Thyroid gland (tissue), 4 donors: Measurements from ENCODE around the gene RNASE8. TPM values are rescaled to one million over a fixed set of nuclear protein-coding genes. Genes with fewer than 3 reads are reported as not detected.
"Not testable (repeated sequence)": the region's sequence is repeated elsewhere in the genome, so short reads cannot be mapped to it uniquely, and the experiment has no call there.

Source experiments
- DNase-seq, 2 donors: peaks; one replicate each; pipeline ENCODE4 v3.0.0-alpha.2; 2019
- H3K27ac ChIP-seq, 3 donors: fragments of 200-600 bp; sonication (generic); 1 replicate in 2 of 3; 2 replicates in 1 of 3; pipeline ENCODE4 v1.5.1; 2016 to 2019; ENCODE audit warnings: mild to moderate bottlenecking in 1 of 3, moderate library complexity in 1 of 3
- H3K27me3 ChIP-seq: fragments of 200-600 bp; sonication (generic); one replicate; pipeline ENCODE4 v1.5.1; 2019
- H3K36me3 ChIP-seq, 2 donors: fragments of 200-600 bp; sonication (generic); one replicate each; pipeline ENCODE4 v1.5.1; 2016 to 2019
- H3K4me1 ChIP-seq, 2 donors: fragments of 200-600 bp; sonication (generic); one replicate each; pipeline ENCODE4 v1.5.1; 2017 to 2019
- H3K4me3 ChIP-seq, 3 donors: fragments of 200-600 bp; sonication (generic); replicated peaks in 1 of 3; 1 replicate in 2 of 3; 2 replicates in 1 of 3; pipeline ENCODE4 v1.5.1; 2016; ENCODE audit warnings: mild to moderate bottlenecking in 1 of 3
- H3K9me3 ChIP-seq: fragments of 200-600 bp; sonication (generic); one replicate; pipeline ENCODE4 v1.5.1; 2017
- POLR2A ChIP-seq, 2 donors: fragments of 450-650 bp; IDR thresholded peaks; one replicate each; pipeline ENCODE4 v1.6.1; 2017; ENCODE audit warnings: antibody characterized with exemption in 2 of 2, mild to moderate bottlenecking in 2 of 2, moderate library complexity in 1 of 2
- WGBS, 2 donors: methylation state at CpG; one replicate each; pipeline ENCODE4 v1.1.5; 2017; 5-methylcytosine and 5-hydroxymethylcytosine counted together
- intact Hi-C: fragments of 100-400 bp; cut with DNase I; formaldehyde crosslinking; loops from one replicate; pipeline ENCODE4 v1.15.1; 2023
- total RNA-seq, 4 donors: library from RNA; depleted of rRNA; stranded (reverse); fragments of >200 nt; gene quantifications; one replicate each; pipeline ENCODE4 v1.2.3, GENCODE V29; 2016
- TF ChIP-seq, protein P1 (sequence below), 6 experiments: fragments of 200-600 bp in 3 of 6; fragments of 450-650 bp in 3 of 6; sonication (generic) in 3 of 6; IDR thresholded peaks; one replicate each; pipeline ENCODE4 v1.5.1; 2016 to 2019; ENCODE audit warnings: antibody characterized with exemption in 6 of 6, mild to moderate bottlenecking in 2 of 6, inconsistent platforms in 1 of 6, moderate library complexity in 1 of 6

Gene RNASE8
- total RNA-seq, 4 donors from 2014 or later: not detected

DNA sequence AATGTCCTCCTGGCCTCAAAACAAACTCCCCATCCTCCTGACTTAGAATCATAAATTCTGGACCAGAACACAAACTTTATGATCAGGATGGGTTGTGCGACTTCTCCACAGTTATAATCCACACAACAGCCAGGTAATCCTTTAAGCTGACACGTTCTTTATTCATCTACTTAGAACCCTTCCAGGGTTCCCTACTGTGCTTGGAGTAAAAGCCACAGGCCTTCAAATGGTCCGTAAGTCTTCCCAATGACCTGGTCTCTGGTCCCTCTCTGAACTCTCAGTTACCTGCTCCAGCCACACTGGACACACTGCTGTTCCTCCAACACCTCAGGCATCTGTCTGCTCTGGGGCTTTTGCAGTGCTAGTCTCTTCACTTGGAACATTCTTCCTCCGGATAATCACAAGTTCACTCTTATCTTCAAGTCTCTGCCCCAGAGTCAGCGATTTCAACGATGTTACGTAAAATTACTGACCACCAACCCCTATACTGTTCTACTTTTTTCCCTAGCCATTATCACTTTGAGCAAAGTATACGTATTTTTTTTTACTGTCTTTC lies 17.2 kb upstream of the RNASE8 start:
- Histone ChIP-seq H3K9me3 (no peaks in the 10 kb centered on the region), H3K4me3 (no peak overlapping the region), H3K4me1 (peaks cover 28 to 40% of the 10 kb centered on the region in 2 donors), H3K27ac (no peak overlapping the region), H3K27me3 (no peaks in the 10 kb centered on the region), H3K36me3 (no peaks in the 10 kb centered on the region)
- intact Hi-C loops: loop anchor here (2.0 kb wide), 1 partner anchor 24 kb away; no protein-coding TSS in a partner anchor
- TF ChIP-seq, protein P1, sequence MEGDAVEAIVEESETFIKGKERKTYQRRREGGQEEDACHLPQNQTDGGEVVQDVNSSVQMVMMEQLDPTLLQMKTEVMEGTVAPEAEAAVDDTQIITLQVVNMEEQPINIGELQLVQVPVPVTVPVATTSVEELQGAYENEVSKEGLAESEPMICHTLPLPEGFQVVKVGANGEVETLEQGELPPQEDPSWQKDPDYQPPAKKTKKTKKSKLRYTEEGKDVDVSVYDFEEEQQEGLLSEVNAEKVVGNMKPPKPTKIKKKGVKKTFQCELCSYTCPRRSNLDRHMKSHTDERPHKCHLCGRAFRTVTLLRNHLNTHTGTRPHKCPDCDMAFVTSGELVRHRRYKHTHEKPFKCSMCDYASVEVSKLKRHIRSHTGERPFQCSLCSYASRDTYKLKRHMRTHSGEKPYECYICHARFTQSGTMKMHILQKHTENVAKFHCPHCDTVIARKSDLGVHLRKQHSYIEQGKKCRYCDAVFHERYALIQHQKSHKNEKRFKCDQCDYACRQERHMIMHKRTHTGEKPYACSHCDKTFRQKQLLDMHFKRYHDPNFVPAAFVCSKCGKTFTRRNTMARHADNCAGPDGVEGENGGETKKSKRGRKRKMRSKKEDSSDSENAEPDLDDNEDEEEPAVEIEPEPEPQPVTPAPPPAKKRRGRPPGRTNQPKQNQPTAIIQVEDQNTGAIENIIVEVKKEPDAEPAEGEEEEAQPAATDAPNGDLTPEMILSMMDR (IDR thresholded peaks at IDR 0.05): no peak
- TF ChIP-seq POLR2A (IDR thresholded peaks at IDR 0.05): no peak
- DNase-seq: no peak
- whole genome bisulfite sequencing, 2 donors: 77 to 80% methylated on average over 8 of the region's 8 CpGs

DNA sequence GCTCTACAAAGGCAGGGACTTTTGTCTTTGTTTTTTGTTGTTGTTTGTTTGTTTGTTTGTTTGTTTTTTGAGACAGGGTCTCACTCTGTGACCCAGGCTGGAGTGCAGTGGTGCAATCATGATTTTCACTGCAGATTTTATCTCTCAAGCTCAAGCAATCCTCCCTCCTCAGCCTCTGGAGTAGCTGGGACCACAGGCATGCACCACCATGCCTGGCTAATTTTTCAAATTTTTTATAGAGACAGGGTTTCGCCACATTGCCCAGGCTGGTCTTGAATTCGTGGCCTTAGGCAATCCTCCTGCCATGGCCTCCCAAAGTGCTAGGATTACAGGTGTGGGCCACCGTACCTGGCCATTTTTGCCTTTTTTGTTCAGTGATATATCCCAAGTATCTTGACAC lies 16.7 kb upstream of the RNASE8 start:
- H3K9me3 ChIP-seq, DNase-seq, H3K36me3 ChIP-seq, H3K27ac ChIP-seq, H3K4me3 ChIP-seq, H3K27me3 ChIP-seq: not testable (repeated sequence)
- intact Hi-C loops: loop anchor here (2.0 kb wide), 1 partner anchor 24 kb away; no protein-coding TSS in a partner anchor
- peaks cover 28 to 40% of the 10 kb centered on the region in 2 donors for H3K4me1 ChIP-seq
- WGBS, 2 donors: 83 to 88% methylated on average over 3 of the region's 3 CpGs

DNA sequence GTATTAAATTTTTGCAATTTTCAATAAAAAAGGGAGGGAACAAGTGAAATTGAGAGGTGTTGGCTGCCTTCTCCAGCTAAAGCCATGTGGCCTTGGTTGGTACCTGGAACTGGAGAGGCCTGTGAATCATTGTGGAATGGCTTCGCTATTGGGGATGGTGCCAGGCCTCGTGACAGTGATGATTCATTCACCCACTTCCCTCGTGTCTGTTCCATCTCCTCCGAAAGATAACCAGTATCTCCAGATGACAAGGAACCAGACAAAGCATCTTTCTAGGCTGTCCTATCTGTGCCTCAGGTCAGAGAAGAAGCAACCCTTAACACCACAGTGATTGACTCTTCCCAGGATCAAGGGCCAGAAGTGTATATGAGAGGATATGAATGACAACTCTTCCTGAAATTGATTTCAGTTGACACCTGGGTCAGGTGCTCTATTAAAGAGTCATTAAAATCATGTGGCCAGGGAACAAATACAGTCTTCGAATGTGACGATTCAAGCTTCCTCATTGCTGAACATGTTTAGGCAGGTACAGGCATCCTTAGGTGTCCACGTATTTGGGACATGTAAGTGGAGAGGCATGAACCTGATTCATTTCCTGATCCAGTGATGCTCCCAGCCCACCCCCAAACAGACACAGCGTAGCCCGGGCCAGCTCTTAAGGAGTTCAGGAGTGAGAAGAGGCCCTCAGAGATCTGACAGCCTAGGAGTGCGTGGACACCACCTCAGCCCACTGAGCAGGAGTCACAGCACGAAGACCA lies 15.8 kb upstream of the RNASE8 start, which contains the start of gene RNASE7:
Gene RNASE7 (plus strand): TSS at position 687 of the 758 bp plus-strand sequence. CDS start 631 bp downstream, outside the sequence.
- WGBS, 2 donors: 76 to 84% methylated on average over 11 of the region's 11 CpGs
- no peaks in the 10 kb centered on the region for H3K27me3 ChIP-seq
- intact Hi-C loops: loop anchor here (2.0 kb wide), 1 partner anchor 25 kb away; no protein-coding TSS in a partner anchor
- peak within 1 kb of the TSS in 1 of 3 donors; percentile 64 for H3K27ac ChIP-seq
- H3K36me3 ChIP-seq: no peaks in the 10 kb centered on the region
- H3K9me3 ChIP-seq: no peaks in the 10 kb centered on the region
- no peak within 1 kb of the TSS for H3K4me3 ChIP-seq
- TF ChIP-seq POLR2A (IDR thresholded peaks at IDR 0.05): no peak
- peaks cover 28 to 40% of the 10 kb centered on the region in 2 donors for H3K4me1 ChIP-seq
- no peak for DNase-seq

DNA sequence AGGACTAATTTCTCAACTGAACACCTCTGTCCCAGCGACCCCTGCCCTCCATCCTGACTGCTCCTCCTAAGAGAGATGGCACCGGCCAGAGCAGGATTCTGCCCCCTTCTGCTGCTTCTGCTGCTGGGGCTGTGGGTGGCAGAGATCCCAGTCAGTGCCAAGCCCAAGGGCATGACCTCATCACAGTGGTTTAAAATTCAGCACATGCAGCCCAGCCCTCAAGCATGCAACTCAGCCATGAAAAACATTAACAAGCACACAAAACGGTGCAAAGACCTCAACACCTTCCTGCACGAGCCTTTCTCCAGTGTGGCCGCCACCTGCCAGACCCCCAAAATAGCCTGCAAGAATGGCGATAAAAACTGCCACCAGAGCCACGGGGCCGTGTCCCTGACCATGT lies 14.7 kb upstream of the RNASE8 start:
- H3K27ac ChIP-seq: peak overlapping the region in 1 of 3 donors; percentile 64
- no peaks in the 10 kb centered on the region for H3K9me3 ChIP-seq
- no peak for DNase-seq
- peaks cover 28 to 40% of the 10 kb centered on the region in 2 donors for H3K4me1 ChIP-seq
- intact Hi-C loops: no loop called here
- H3K4me3 ChIP-seq: no peak overlapping the region
- no peaks in the 10 kb centered on the region for H3K27me3 ChIP-seq
- TF ChIP-seq POLR2A (IDR thresholded peaks at IDR 0.05): no peak
- TF ChIP-seq, protein P1 (IDR thresholded peaks at IDR 0.05): no peak
- 61 to 73% methylated on average over 8 of the region's 8 CpGs for WGBS, 2 donors
- no peaks in the 10 kb centered on the region for H3K36me3 ChIP-seq

DNA sequence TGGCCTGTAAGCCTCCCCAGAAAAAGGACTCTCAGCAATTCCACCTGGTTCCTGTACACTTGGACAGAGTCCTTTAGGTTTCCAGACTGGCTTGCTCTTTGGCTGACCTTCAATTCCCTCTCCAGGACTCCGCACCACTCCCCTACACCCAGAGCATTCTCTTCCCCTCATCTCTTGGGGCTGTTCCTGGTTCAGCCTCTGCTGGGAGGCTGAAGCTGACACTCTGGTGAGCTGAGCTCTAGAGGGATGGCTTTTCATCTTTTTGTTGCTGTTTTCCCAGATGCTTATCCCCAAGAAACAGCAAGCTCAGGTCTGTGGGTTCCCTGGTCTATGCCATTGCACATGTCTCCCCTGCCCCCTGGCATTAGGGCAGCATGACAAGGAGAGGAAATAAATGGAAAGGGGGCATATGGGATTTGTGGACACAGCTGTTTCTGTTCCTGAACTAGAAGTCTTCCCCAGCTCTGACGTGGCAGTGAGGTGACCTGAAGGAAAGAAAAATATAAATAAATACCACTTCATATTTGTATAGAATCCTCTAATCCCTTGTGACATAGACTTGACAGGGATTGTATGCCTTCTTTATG lies 14.1 kb upstream of the RNASE8 start:
- DNase-seq: no peak
- Histone ChIP-seq H3K27ac (peak overlapping the region; percentile 23 to 71 (median 64)), H3K4me3 (no peak overlapping the region), H3K4me1 (peaks cover 27 to 35% of the 10 kb centered on the region in 2 donors), H3K36me3 (no peaks in the 10 kb centered on the region), H3K27me3 (no peaks in the 10 kb centered on the region), H3K9me3 (no peaks in the 10 kb centered on the region)
- WGBS, 2 donors: 34 to 35% methylated on average over 2 of the region's 2 CpGs
- TF ChIP-seq, protein P1 (IDR thresholded peaks at IDR 0.05): no peak
- no peak for TF ChIP-seq POLR2A (IDR thresholded peaks at IDR 0.05)
- intact Hi-C loops: no loop called here
